Stimulated activated naive CD8-positive, alpha-beta T cell treated with anti-CD3 and anti-CD28 coated beads, Interleukin-15, Interleukin-2, amounts not matched to agents 100 ng/mL and 50 ng/mL, for 24 hours (primary cell): Measurements from ENCODE around the gene SETD1B.
"Not testable (repeated sequence)": the region's sequence is repeated elsewhere in the genome, so short reads cannot be mapped to it uniquely, and the experiment has no call there.

Experiments
- H3K27ac Mint-ChIP-seq: one replicate; pipeline ENCODE4 v1.8.0; 2021; ENCODE audit warnings: mild to moderate bottlenecking, mixed read lengths
- H3K27me3 Mint-ChIP-seq: one replicate; pipeline ENCODE4 v1.8.0; 2021; ENCODE audit warnings: mixed read lengths
- H3K36me3 Mint-ChIP-seq: one replicate; pipeline ENCODE4 v1.8.0; 2021; ENCODE audit warnings: low read depth, mixed read lengths
- H3K4me1 Mint-ChIP-seq: one replicate; pipeline ENCODE4 v1.8.0; 2021; ENCODE audit warnings: low read depth, mixed read lengths
- H3K4me3 Mint-ChIP-seq: one replicate; pipeline ENCODE4 v1.8.0; 2021; ENCODE audit warnings: mild to moderate bottlenecking, mixed read lengths
- H3K9me3 Mint-ChIP-seq: one replicate; pipeline ENCODE4 v1.8.0; 2021; ENCODE audit warnings: mixed read lengths

Gene SETD1B

DNA sequence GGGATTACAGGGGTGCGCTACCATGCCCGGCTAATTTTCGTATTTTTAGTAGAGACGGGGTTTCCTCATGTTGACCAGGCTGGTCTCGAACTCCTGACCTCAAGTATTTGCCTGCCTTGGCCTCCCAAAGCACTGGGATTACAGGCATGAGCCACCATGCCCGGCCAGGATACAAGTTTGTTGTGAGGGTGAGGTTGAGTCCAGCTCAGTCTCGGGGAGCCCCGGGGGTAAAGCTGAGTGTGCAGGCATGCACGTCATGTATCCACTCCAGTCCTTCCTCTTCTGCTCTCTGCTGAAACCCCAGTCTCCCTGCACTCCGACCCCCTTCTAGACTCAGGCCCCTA, 54.5 kb downstream of the SETD1B start:
- Mint-ChIP-seq H3K4me1 (peaks cover 4% of the 10 kb centered on the region), H3K27me3 (no peaks in the 10 kb centered on the region), H3K9me3 (no peaks in the 10 kb centered on the region), H3K27ac (no peak overlapping the region), H3K36me3 (no peaks in the 10 kb centered on the region), H3K4me3 (no peak overlapping the region)

- H3K9me3 Mint-ChIP-seq: no peaks in the 10 kb centered on the region
- no peaks in the 10 kb centered on the region for H3K27me3 Mint-ChIP-seq
- H3K4me3 Mint-ChIP-seq: no peak within 1 kb of the TSS
- H3K27ac Mint-ChIP-seq: no peak within 1 kb of the TSS
- H3K4me1 Mint-ChIP-seq: peaks cover 4% of the 10 kb centered on the region
- no peaks in the 10 kb centered on the region for H3K36me3 Mint-ChIP-seq
These were observed 55.1 kb downstream of the SETD1B start, which contains the start of gene HPD for GRCh38 chr12:121858662-121859572. TSS of gene HPD (minus strand) at chr12:121858859. CDS start at chr12:121858823, 36 bp downstream.

GRCh38 chr12:121860257-121860656, 56.4 kb downstream of the SETD1B start:
- H3K4me3 Mint-ChIP-seq: no peak overlapping the region
- no peak overlapping the region for H3K27ac Mint-ChIP-seq
- peaks cover 4% of the 10 kb centered on the region for H3K4me1 Mint-ChIP-seq
- H3K36me3 Mint-ChIP-seq: no peaks in the 10 kb centered on the region
- no peaks in the 10 kb centered on the region for H3K27me3 Mint-ChIP-seq
- no peaks in the 10 kb centered on the region for H3K9me3 Mint-ChIP-seq

DNA sequence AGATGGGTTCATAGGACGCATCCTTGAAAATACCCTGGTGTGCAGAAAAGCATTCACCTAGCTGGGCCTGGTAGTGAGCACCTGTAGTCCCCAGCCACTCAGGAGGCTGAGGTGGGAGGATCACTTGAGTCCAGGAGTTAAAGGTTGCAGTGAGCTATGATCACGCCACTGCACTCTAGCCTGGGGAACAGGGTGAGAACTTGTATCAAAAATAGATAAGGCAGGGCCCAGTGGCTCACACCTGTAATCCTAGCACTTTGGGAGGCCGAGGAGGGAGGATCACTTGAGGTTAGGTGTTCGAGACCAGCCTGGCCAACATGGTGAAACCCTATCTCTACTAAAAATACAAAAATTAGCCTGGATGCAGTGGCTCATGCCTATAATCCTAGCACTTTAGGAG, 56.9 kb downstream of the SETD1B start:
- not testable (repeated sequence) for H3K9me3 Mint-ChIP-seq, H3K27me3 Mint-ChIP-seq, H3K4me3 Mint-ChIP-seq, H3K4me1 Mint-ChIP-seq, H3K27ac Mint-ChIP-seq, H3K36me3 Mint-ChIP-seq

DNA sequence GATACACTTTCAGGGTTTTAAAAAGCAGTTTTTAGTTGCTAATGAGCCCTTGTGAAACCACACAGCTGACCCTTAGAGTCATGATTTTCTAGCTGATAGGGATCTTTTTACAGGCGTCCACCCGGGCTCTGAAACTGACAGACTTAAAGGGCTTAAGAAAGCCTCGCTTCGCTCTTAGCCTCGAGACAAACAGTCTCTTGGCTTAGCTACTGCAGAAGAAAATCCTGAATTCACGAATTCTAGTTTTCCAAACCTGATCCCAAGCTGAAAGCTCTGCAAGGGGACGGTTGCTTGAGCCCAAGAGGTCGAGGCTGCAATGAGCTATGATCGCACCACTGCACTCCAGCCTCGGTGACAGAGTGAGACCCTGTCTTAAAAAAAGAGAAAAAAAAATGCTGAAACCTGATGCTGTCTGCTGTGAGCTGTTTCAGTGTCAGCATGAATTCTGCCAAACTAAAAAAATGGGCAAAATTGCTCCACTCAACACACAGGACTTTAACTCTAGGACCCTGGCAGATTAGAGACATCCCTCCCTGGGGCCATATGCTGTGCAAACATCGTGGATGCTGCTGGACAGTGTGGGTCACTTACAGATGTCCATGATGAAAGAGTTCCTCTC, 57.9 kb downstream of the SETD1B start:
- H3K4me1 Mint-ChIP-seq: no peaks in the 10 kb centered on the region
- no peaks in the 10 kb centered on the region for H3K27me3 Mint-ChIP-seq
- H3K9me3 Mint-ChIP-seq: no peaks in the 10 kb centered on the region
- no peak overlapping the region for H3K27ac Mint-ChIP-seq
- no peaks in the 10 kb centered on the region for H3K36me3 Mint-ChIP-seq
- no peak overlapping the region for H3K4me3 Mint-ChIP-seq

- Mint-ChIP-seq H3K4me3 (no peak overlapping the region), H3K9me3 (no peaks in the 10 kb centered on the region), H3K27me3 (no peaks in the 10 kb centered on the region), H3K4me1 (no peaks in the 10 kb centered on the region), H3K27ac (no peak overlapping the region), H3K36me3 (no peaks in the 10 kb centered on the region)
These were observed 62.5 kb downstream of the SETD1B start for GRCh38 chr12:121866331-121866730.

DNA sequence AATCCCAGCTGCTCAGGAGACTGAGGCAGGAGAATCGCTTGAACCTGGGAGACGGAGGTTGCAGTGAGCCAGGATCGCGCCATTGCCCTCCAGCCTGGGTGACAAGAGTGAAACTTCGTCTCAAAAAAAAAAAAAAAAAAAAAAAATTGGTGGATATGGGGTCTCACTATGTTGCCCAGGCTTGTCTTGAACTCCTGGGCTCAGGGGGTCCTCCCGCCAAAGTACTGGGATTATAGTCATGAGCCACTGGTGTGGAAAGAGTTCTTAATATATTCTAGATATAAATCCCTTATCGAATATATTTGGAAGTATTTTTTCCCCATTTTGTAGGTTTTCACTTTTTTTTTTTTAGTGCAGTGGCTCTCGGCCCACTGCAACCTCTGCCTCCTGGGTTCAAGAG, 65.4 kb downstream of the SETD1B start:
- H3K27me3 Mint-ChIP-seq, H3K27ac Mint-ChIP-seq, H3K36me3 Mint-ChIP-seq, H3K9me3 Mint-ChIP-seq, H3K4me1 Mint-ChIP-seq, H3K4me3 Mint-ChIP-seq: not testable (repeated sequence)

DNA sequence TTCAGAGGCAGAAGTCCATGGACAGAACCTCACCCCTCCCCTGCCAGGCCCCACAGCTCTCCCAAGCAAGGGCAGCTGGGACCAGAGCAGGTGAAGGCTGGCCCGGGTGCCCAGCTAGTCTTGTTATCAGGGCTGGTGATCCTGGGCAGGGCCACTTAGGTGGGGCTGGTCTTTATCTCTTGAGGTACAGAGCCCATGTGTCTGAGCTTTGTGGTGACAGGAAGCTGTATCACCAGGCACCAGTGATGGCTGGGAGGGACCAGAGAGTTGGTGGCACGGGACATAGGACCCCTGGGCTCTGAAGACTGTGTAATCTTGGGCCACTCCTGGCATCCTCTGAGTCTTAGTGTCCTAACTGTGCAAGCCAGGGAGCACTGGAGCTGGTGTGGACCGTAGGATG, 67.7 kb downstream of the SETD1B start:
- Mint-ChIP-seq H3K27ac (no peak overlapping the region), H3K4me1 (peaks cover 7% of the 10 kb centered on the region), H3K4me3 (no peak overlapping the region), H3K27me3 (no peaks in the 10 kb centered on the region), H3K9me3 (no peaks in the 10 kb centered on the region), H3K36me3 (no peaks in the 10 kb centered on the region)

DNA sequence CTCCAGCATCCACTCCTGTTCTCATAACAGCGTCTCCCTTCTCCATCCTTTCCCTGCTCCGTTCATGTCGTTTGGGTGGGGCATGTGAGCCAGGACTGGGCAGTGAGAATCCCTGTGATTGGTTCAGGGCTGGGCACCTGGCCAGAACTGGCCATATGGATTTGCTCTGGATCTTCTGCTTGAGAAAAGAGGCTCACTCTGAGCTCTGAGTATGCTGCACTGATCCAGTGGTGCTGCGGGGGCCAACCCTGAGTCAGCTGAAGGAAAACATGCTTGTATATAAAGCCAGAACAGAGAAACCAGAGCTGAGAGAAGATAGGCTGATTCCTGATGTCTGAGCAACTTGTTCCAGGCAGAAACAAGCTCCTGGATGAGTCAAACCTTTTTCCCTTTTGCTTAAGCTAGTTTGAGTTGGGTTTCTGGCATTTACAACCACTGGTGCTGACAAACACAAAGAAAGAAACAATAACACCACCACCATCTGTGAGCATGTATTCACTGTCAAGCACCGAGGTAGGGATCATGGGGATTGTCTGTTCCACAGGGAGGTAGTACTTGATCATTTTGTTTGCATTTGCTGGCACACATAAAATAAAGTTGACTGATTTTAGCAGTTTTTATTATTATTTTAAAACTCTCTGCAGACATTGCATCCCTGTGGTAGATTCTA, 68.9 kb downstream of the SETD1B start:
- peak overlapping the region; percentile 61 for H3K27ac Mint-ChIP-seq
- H3K4me3 Mint-ChIP-seq: no peak overlapping the region
- no peaks in the 10 kb centered on the region for H3K9me3 Mint-ChIP-seq
- H3K27me3 Mint-ChIP-seq: no peaks in the 10 kb centered on the region
- peaks cover 7% of the 10 kb centered on the region for H3K4me1 Mint-ChIP-seq
- no peaks in the 10 kb centered on the region for H3K36me3 Mint-ChIP-seq

- Mint-ChIP-seq H3K27me3 (no peaks in the 10 kb centered on the region), H3K4me1 (peaks cover 7% of the 10 kb centered on the region), H3K4me3 (no peak overlapping the region), H3K36me3 (no peaks in the 10 kb centered on the region), H3K27ac (no peak overlapping the region), H3K9me3 (no peaks in the 10 kb centered on the region)
These were observed 69.4 kb downstream of the SETD1B start for GRCh38 chr12:121873216-121873569.

GRCh38 chr12:121874071-121874470, 70.3 kb downstream of the SETD1B start:
- Mint-ChIP-seq H3K4me3 (no peak overlapping the region), H3K27me3 (no peaks in the 10 kb centered on the region), H3K9me3 (no peaks in the 10 kb centered on the region)

DNA sequence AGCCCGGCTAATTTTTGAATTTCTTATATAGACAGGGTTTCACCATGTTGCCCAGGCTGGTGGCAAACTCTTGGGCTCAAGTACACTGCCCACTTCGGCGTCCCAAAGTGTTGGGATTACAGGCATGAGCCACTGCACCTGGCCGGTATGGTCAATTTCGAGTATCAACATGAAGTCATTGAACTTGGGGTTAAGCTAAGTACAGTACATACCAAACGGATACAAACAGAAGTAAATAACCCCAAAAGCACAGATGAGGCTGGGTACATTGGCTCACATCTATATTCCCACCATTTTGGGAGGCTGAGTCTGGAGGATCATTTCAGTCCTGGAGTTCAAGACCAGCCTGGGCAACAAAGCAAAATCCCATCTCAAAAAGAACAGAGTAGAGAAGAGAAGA, 71.8 kb downstream of the SETD1B start:
- Mint-ChIP-seq H3K27ac (no peak overlapping the region), H3K27me3 (no peaks in the 10 kb centered on the region), H3K4me3 (no peak overlapping the region), H3K36me3 (no peaks in the 10 kb centered on the region), H3K4me1 (peaks cover 7% of the 10 kb centered on the region), H3K9me3 (no peaks in the 10 kb centered on the region)

More at GRCh38 chr12:121874071-121874470, 70.3 kb downstream of the SETD1B start:
- Mint-ChIP-seq H3K27ac (no peak overlapping the region), H3K4me1 (peaks cover 7% of the 10 kb centered on the region), H3K36me3 (no peaks in the 10 kb centered on the region)

GRCh38 chr12:121876080-121876447, 72.3 kb downstream of the SETD1B start:
- not testable (repeated sequence) for H3K36me3 Mint-ChIP-seq, H3K27me3 Mint-ChIP-seq, H3K9me3 Mint-ChIP-seq, H3K4me1 Mint-ChIP-seq, H3K4me3 Mint-ChIP-seq, H3K27ac Mint-ChIP-seq
